Smooth muscle cell (in vitro differentiated cells): ENCODE data around the gene ZKSCAN5. TPM values are rescaled to one million over a fixed set of nuclear protein-coding genes. Genes with fewer than 3 reads are reported as not detected.

ENCODE experiments used
- DNase-seq: peaks from one replicate; lab custom pipeline; 2025; ENCODE audit not compliant: unreplicated experiment; lab: John Stamatoyannopoulos, UW
- H2AFZ ChIP-seq: fragments of 200-600 bp; sonication (generic); 2 replicates; pipeline ENCODE4 v1.6.0; 2016; ENCODE audit warnings: antibody characterized with exemption, low read depth, mild to moderate bottlenecking
- H3F3A ChIP-seq: fragments of 200-600 bp; sonication (generic); 2 replicates; pipeline ENCODE4 v1.6.0; 2017; ENCODE audit warnings: antibody characterized with exemption, low read depth
- H3K27ac ChIP-seq: fragments of 200-600 bp; sonication (generic); 2 replicates; pipeline ENCODE4 v1.5.1; 2016; ENCODE audit warnings: low read depth, mild to moderate bottlenecking
- H3K27me3 ChIP-seq: fragments of 200-600 bp; sonication (generic); 2 replicates; pipeline ENCODE4 v1.6.1; 2016; ENCODE audit warnings: low read depth, mild to moderate bottlenecking
- H3K36me3 ChIP-seq: fragments of 200-600 bp; sonication (generic); 2 replicates; pipeline ENCODE4 v1.5.1; 2016; ENCODE audit warnings: low read depth
- H3K4me1 ChIP-seq: fragments of 200-600 bp; sonication (generic); 2 replicates; pipeline ENCODE4 v1.5.1; 2016; ENCODE audit warnings: low read depth
- H3K4me2 ChIP-seq: fragments of 200-600 bp; sonication (generic); 2 replicates; pipeline ENCODE4 v1.6.0; 2016; ENCODE audit warnings: mild to moderate bottlenecking
- H3K4me3 ChIP-seq: fragments of 200-600 bp; sonication (generic); 2 replicates; pipeline ENCODE4 v1.5.1; 2016; ENCODE audit warnings: mild to moderate bottlenecking
- H3K79me2 ChIP-seq: fragments of 200-600 bp; sonication (generic); 2 replicates; pipeline ENCODE4 v1.6.0; 2016; ENCODE audit warnings: low read depth, mild to moderate bottlenecking
- H3K9ac ChIP-seq: fragments of 200-600 bp; sonication (generic); 2 replicates; pipeline ENCODE4 v1.6.0; 2016; ENCODE audit warnings: low read depth
- H3K9me3 ChIP-seq: fragments of 200-600 bp; sonication (generic); replicated peaks from 2 replicates; pipeline ENCODE4 v1.5.1; 2016; ENCODE audit warnings: low read depth
- H4K20me1 ChIP-seq: fragments of 200-600 bp; sonication (generic); 2 replicates; pipeline ENCODE4 v1.6.0; 2016; ENCODE audit warnings: low read depth
- CTCF ChIP-seq: fragments of 200-600 bp; sonication (generic); IDR thresholded peaks from 2 replicates; pipeline ENCODE4 v1.5.1; 2017; ENCODE audit warnings: borderline replicate concordance, mild to moderate bottlenecking, antibody characterized with exemption; ENCODE audit not compliant: insufficient read depth, poor library complexity, severe bottlenecking
- WGBS: methylation state at CpG from one replicate; pipeline ENCODE4 v1.1.7; 2016; ENCODE audit warnings: low lambda C conversion rate; 5-methylcytosine and 5-hydroxymethylcytosine counted together
- polyA plus RNA-seq: library from polyadenylated mRNA; unstranded; fragments of >200 nt; fragmentation: Nextera tagmentation; extraction: Ambion mirVana; gene quantifications from 2 replicates; pipeline ENCODE4 v1.2.1, GENCODE V29; 2016
- total RNA-seq: library from RNA; depleted of rRNA; stranded (reverse); fragments of >200 nt; gene quantifications from 2 replicates; pipeline ENCODE4 v1.2.3, GENCODE V29; 2014

ZKSCAN5 gene
- total and polyA plus RNA-seq, 2 experiments from 2014 or later, result 7.6 to 16.5 TPM

DNA sequence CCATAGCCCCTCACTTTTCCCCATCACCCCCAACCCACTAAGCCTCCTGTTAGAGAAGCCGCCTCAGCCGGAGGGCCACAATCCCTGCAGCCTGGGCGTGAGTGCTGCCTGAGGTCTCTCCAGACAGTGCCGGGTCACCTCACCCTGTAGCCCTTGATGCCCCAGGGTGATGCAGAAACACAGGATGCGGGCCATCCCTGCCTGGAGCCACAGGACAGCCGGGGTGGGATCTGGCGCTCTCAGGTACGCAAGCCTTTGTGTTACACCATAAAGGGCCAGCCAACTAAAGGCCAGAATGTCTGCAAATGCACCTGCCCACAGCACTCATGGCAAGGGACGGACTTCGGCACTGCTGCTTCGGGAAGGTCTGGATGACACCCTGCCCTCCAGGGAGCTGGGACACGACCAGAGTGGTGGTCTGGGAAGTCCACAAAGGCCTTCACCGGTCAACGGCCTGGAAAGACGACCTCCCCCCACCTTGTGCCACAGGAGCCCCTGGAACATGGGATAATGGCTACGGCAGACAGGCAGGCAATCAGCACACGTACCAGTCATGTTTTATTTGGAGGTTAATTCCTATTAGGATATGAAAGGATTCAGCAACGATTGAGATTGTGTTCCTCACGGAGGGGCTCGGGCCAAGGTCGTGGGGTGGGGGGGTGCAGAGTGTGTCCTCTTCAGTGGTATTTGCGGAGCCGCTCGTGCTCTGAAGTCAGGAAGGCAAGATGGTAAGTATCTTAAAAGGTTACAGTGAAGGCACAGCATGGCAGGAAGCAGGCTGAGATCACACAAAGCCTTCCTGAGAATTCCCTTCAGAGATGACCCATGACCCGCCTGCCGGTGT, 46.6 kb upstream of the ZKSCAN5 start:
- no peak overlapping the region for H2AFZ ChIP-seq
- H3F3A ChIP-seq, result peaks cover 8% of the 10 kb centered on the region
- no peaks in the 10 kb centered on the region for H3K4me1 ChIP-seq
- no peak overlapping the region for H3K9ac ChIP-seq
- peaks cover 43% of the 10 kb centered on the region for H3K79me2 ChIP-seq
- no peak overlapping the region for H3K27ac ChIP-seq
- no peaks in the 10 kb centered on the region for H3K36me3 ChIP-seq
- no peaks in the 10 kb centered on the region for H3K27me3 ChIP-seq
- TF ChIP-seq CTCF, result no peak
- no peak for DNase-seq
- peaks cover 62% of the 10 kb centered on the region for H4K20me1 ChIP-seq
- no peak overlapping the region for H3K4me3 ChIP-seq
- no peaks in the 10 kb centered on the region for H3K9me3 ChIP-seq
- WGBS, result 96% methylated on average over 26 of the region's 26 CpGs
- no peak overlapping the region for H3K4me2 ChIP-seq

DNA sequence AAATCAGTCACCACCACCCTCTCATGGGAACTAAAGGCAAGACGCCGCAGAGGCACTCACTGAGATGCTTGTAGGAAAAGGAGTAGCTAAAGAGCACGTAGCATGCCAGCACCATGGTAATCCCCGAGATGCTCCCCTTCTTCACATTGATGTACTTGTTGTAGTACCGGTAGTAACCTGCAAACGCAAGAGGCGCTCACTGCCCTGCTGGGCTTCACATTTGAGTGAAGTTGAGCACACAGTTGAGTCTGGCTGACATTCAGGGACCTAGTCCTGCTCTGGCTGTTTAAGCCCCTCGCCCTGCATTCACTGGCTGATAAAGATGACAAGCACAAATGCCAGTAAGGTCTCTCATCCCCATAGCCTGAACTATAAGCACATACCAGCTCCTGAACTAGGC, 45.4 kb upstream of the ZKSCAN5 start:
- Histone ChIP-seq H3K9ac (no peak overlapping the region), H2AFZ (no peak overlapping the region), H3K4me1 (no peaks in the 10 kb centered on the region), H3K27me3 (no peaks in the 10 kb centered on the region), H3F3A (peaks cover 8% of the 10 kb centered on the region), H3K4me2 (no peak overlapping the region), H3K36me3 (no peaks in the 10 kb centered on the region), H3K79me2 (peaks cover 55% of the 10 kb centered on the region), H3K4me3 (no peak overlapping the region), H3K9me3 (no peaks in the 10 kb centered on the region), H3K27ac (no peak overlapping the region), H4K20me1 (peaks cover 62% of the 10 kb centered on the region)
- no peak for DNase-seq
- 96% methylated on average over 8 of the region's 8 CpGs for WGBS
- TF ChIP-seq CTCF, result peak; percentile 18

GRCh38 chr7:99460651-99461050, 43.8 kb upstream of the ZKSCAN5 start:
- no peak for DNase-seq
- Histone ChIP-seq H3K4me3 (no peak overlapping the region), H3K36me3 (no peaks in the 10 kb centered on the region), H3K27ac (no peak overlapping the region), H3K9ac (no peak overlapping the region), H2AFZ (no peak overlapping the region), H3K27me3 (no peaks in the 10 kb centered on the region), H3K79me2 (peaks cover 70% of the 10 kb centered on the region), H3K9me3 (no peaks in the 10 kb centered on the region), H3F3A (peaks cover 8% of the 10 kb centered on the region), H3K4me1 (peaks cover 6% of the 10 kb centered on the region), H3K4me2 (no peak overlapping the region), H4K20me1 (peaks cover 62% of the 10 kb centered on the region)
- TF ChIP-seq CTCF, result no peak
- 84% methylated on average over 11 of the region's 11 CpGs for WGBS

- H3K79me2 ChIP-seq, result peaks cover 75% of the 10 kb centered on the region
- H3K27ac ChIP-seq, result no peak overlapping the region
- no peak overlapping the region for H3K4me3 ChIP-seq
- no peak overlapping the region for H3K9ac ChIP-seq
- no peak for TF ChIP-seq CTCF
- no peaks in the 10 kb centered on the region for H3K27me3 ChIP-seq
- H3K9me3 ChIP-seq, result no peaks in the 10 kb centered on the region
- H2AFZ ChIP-seq, result no peak overlapping the region
- no peak overlapping the region for H3K4me2 ChIP-seq
- peaks cover 8% of the 10 kb centered on the region for H3K4me1 ChIP-seq
- peaks cover 62% of the 10 kb centered on the region for H4K20me1 ChIP-seq
- H3K36me3 ChIP-seq, result no peaks in the 10 kb centered on the region
- DNase-seq, result no peak
- peaks cover 8% of the 10 kb centered on the region for H3F3A ChIP-seq
- WGBS, result 100% methylated on average over 2 of the region's 2 CpGs
Measured at GRCh38 chr7:99461221-99461620, 43.2 kb upstream of the ZKSCAN5 start.
